Fibroblast of peridontal ligament (primary cell): ENCODE measurements around the gene CHORDC1.
"Not testable (repeated sequence)": the region's sequence is repeated elsewhere in the genome, so short reads cannot be mapped to it uniquely, and the experiment has no call there.

Experiments used
- DNase-seq: peaks from one replicate; pipeline ENCODE4 v3.0.0-alpha.2; 2010; ENCODE audit errors: extremely low read depth

Gene CHORDC1

DNA sequence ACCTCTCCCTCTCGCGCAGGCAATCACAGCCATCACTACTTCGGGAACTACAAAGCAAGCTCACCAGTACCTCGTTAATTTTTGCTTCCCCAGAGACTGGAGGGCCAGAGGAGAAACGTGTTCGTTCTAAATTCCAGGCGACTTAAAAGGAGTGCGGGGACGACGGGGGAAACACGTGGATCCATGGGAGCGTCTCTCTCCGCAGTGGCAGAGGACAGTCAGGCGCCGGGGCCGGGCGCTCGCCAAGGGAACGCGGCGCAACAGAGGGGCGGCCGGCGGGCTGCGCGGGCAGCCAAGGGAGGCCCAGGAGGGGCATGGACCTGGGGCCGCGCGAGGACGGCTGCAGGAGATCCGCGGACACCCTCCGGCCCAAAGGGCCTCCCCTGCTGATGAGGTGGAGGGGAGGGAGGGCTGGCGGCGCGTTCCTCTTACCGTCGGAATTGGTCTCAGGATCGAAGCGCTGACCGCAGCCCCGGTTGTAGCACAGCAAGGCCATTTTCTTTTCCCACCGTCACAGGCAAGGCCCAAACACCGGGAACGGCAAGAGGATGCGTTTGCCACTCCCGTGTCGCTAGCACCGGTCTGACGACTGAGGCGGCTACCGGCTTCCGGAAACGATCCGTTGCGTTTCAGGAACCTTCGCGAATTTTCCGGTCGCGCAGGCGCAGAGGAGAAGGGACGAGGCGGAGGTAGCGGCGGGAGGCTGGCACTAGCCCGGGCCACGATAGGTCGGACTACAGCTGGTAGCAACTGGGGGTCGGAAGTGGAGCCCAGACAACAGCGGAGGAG, at the start of gene CHORDC1:
Gene CHORDC1, minus strand, starts transcription at position 591 of the 789 bp plus-strand sequence. Its CDS starts 95 bp downstream, at position 496.
- peak; percentile 78 for DNase-seq

DNA sequence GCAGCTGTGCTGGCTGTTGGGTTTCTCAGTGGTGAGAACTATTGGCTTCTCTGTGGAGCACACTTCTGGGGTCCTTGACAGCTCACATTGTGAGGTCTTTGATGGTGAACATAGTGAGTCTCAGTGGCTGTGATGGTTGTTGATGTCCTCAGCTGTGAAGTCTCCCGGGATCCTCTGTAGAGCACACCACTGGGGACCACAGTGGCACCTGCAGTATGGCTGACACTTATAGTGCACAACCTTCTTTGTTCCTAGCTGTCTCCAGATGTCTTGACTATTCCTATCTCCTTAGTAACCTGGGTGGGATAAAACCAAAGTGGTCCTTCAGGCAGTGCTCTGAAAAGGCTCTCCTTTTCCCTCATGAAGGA, 34.3 kb upstream of the CHORDC1 start:
- no peak for DNase-seq

GRCh38 chr11:90256404-90257157, 33.7 kb upstream of the CHORDC1 start:
- no peak for DNase-seq

GRCh38 chr11:90254065-90254464, 31.2 kb upstream of the CHORDC1 start:
- no peak for DNase-seq

- DNase-seq = no peak
These were observed 29.2 kb upstream of the CHORDC1 start for GRCh38 chr11:90252053-90252452.

- no peak for DNase-seq
These were observed 28.8 kb upstream of the CHORDC1 start for GRCh38 chr11:90251599-90251998.

- DNase-seq = no peak
These were observed 28.1 kb upstream of the CHORDC1 start for GRCh38 chr11:90250970-90251369.

GRCh38 chr11:90246468-90246867, 23.6 kb upstream of the CHORDC1 start:
- DNase-seq = no peak

GRCh38 chr11:90243534-90243933, 20.7 kb upstream of the CHORDC1 start:
- DNase-seq = no peak

- no peak for DNase-seq
These were observed 20.1 kb upstream of the CHORDC1 start for GRCh38 chr11:90242894-90243416.

DNA sequence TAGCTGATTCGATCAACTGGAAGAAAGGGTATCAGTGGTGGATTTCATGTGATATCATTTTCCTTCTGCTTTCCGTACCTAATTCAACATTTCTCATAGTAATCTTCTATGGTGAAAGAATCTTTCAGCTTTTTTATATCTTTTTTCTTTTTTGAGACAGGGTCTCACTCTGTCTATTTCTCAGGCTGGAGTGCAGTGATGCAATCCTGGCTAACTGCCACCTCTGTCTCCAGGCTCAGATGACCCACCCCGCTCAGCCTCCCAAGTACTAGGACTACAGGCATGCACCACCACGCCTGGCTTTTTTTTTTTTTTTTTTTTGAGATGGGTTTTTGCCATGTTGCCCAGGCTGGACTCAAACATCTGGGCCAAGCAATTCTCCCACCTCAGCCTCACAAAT, 18.6 kb upstream of the CHORDC1 start:
- no peak for DNase-seq

DNA sequence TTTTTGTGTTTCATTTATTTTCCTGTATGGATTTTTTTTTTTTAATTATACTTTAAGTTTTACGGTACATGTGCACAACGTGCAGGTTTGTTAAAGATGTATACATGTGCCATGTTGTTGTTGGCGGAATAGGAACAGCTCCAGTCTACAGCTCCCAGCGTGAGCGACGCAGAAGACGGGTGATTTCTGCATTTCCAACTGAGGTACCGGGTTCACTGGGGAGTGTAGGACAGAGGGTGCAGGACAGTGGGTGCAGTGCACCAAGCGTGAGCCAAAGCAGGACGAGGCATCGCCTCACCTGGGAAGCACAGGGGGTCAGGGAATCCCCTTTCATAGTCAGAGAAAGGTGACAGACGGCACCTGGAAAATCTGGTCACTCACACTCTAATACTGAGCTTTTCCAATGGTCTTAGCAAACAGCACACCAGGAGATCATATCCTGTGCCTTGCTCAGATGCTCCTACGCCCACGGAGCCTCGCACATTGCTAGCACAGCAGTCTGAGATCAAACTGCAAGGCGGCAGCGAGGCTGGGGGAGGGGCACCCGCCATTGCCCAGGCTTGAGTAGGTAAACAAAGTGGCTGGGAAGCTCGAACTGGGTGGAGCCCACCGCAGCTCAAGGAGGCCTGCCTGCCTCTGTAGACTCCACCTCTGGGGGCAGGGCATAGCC, 17.3 kb upstream of the CHORDC1 start:
- DNase-seq = not testable (repeated sequence)

- DNase-seq = no peak
These were observed 14.2 kb upstream of the CHORDC1 start for GRCh38 chr11:90237004-90237403.

DNA sequence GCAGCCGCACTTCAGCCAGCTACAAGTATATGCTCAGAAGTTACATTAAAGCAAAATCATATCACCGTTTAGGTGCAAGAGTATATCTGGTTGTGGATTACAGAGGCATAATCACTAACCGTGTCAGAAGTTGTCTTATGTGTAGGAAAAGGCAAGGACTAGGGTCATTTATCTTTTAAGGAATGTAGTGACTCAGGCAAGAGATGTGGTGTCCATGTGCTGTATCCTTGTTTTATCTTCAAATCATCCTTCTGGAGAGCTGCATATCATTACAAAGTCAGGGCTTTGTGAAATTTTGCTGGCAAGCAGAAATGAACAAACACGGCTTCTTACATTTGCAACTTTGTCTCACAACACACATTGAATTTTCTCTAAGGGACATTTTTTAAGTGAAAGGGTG, 12.7 kb upstream of the CHORDC1 start:
- DNase-seq = no peak

GRCh38 chr11:90234977-90235376, 12.1 kb upstream of the CHORDC1 start:
- DNase-seq = no peak

DNA sequence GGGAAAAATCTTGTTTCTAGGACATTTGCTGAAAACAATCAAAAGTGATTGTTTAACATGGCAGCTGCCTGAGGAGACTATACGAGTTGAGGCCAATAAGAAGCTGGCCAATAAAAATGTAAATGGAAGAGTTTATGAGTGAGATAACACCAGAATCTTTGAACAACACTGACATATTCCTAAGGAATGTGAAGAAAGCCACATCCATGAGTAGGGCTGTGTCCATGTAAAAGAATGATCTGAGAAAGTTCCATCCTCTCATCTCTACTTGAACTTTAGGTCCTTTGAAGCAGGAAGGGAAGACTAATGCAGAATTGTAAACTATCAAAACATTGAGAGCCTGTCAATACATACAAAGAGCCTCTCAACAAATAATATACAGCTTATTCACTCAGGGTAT, 6.9 kb upstream of the CHORDC1 start:
- DNase-seq = no peak

GRCh38 chr11:90228056-90228455, 5.2 kb upstream of the CHORDC1 start:
- no peak for DNase-seq

GRCh38 chr11:90223248-90223585, 368 bp upstream of the CHORDC1 start:
- no peak for DNase-seq

GRCh38 chr11:90221803-90222458, 918 bp downstream of the CHORDC1 start:
- DNase-seq = no peak

DNA sequence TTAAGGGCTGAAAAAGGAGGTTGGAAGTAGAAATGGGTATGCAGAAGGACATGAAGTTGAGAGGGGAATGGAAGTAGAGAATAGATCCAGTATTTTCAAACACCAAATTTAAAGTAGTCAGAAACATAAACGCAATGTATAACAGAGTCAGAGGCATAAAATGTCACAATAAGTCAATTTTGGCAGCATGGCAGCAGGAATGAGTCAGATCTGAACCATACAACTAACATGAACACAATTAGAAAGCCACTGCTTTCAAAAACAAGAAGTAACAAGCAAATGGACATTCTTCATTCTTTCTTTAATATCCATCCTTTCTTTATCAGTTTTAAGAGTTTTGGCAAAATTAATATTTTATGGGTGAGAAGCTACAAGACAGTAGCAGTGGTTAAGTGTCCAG, 2.5 kb downstream of the CHORDC1 start:
- peak; percentile 85 for DNase-seq

DNA sequence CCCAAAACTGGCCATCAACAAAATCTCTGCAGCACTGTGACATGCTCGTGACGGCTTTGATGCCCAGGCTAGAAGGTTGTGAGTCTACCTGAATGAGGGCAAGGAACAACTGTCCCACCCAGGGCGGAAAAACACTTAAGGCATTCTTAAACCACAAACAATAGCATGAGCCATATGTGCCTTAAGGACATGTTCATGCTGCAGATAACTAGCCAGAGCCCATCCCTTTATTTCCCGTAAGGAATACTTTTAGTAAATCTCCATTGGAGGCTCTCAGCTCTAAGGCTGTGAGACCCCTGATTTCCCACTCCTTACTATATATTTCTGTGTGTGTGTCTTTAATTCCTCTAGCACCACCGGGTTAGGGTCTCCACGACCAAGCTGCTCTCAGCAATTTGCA, 3.4 kb downstream of the CHORDC1 start:
- no peak for DNase-seq

GRCh38 chr11:90218606-90219005, 4.2 kb downstream of the CHORDC1 start:
- DNase-seq = no peak
